K562 (cell line): ENCODE data around the gene IFI27L1. TPM values are rescaled to one million over a fixed set of nuclear protein-coding genes. Genes with fewer than 3 reads are reported as not detected.

Experiments
- ATAC-seq: fragments of 200-7000 bp; cut with Tn5 transposase; 3 replicates; pipeline ENCODE4 v1.9.1; 2020; ENCODE audit warnings: moderate library complexity
- BruUV-seq: library from RNA; stranded (reverse); fragments of 400-500 nt; replicated peaks from 2 replicates; lab custom pipeline; 2021; lab: Mats Ljungman, UMichigan
- CTCF ChIA-PET: fragments of 300-600 bp; formaldehyde crosslinking; extraction: SDS; loops from one replicate; lab custom pipeline; 2021; ENCODE audit warnings: low intra/inter-chr PET ratio; lab: Yijun Ruan, JAX
- POLR2A ChIA-PET: fragments of 300-600, 350-650 bp; sonication (Branson Sonifier 250); formaldehyde crosslinking; extraction: SDS; loops from one replicate; lab custom pipeline; 2021; ENCODE audit warnings: antibody characterized with exemption, inconsistent platforms; lab: Yijun Ruan, JAX
- DNase-seq, 4 experiments: peaks; one replicate each; pipeline versions ENCODE4 v3.0.0 to v3.0.0-alpha.2; 2011 to 2018; ENCODE audit warnings: low spot score in 3 of 4, mixed read lengths in 3 of 4; ENCODE audit errors: extremely low read depth in 1 of 4
- FAIRE-seq: peaks from 2 replicates; lab custom pipeline; 2011; peaks lifted over from hg19 to GRCh38; lab: Jason Lieb, UNC
- H2AFZ ChIP-seq: 2 replicates; pipeline ENCODE4 v1.6.0; 2011; ENCODE audit warnings: low read depth, low read length, control low read depth, inconsistent platforms
- H3K27ac ChIP-seq: fragments of 200-600 bp; 3 replicates; pipeline ENCODE4 v1.8.0; 2011; ENCODE audit warnings: low read depth, mild to moderate bottlenecking, control low read depth, inconsistent platforms, low read length, moderate library complexity, mixed read lengths; ENCODE audit errors: extremely low read depth
- H3K27me3 ChIP-seq, 2 experiments: fragments of 300-600 bp in 1 of 2; 2 replicates in 1 of 2; 3 replicates in 1 of 2; pipeline versions ENCODE4 v1.6.0 to v1.8.0; 2011; ENCODE audit warnings: inconsistent platforms in 2 of 2, low read length in 2 of 2, mild to moderate bottlenecking in 1 of 2, mixed read lengths in 1 of 2, moderate library complexity in 1 of 2; ENCODE audit not compliant: control insufficient read depth in 2 of 2, insufficient read depth in 2 of 2
- H3K36me3 ChIP-seq: fragments of 300-600 bp; 3 replicates; pipeline ENCODE4 v1.8.0; 2011; ENCODE audit warnings: mild to moderate bottlenecking, low read length, inconsistent platforms; ENCODE audit not compliant: control insufficient read depth, insufficient read depth
- H3K4me1 ChIP-seq, 2 experiments: fragments of 200-600 bp in 1 of 2; replicated peaks in 1 of 2; 2 replicates in 1 of 2; 3 replicates in 1 of 2; pipeline versions ENCODE4 v1.5.1 to v1.8.0; 2011; ENCODE audit warnings: inconsistent platforms in 2 of 2, low read length in 2 of 2, mild to moderate bottlenecking in 1 of 2, mixed read lengths in 1 of 2, moderate library complexity in 1 of 2; ENCODE audit not compliant: control insufficient read depth in 2 of 2, insufficient read depth in 2 of 2
- H3K4me2 ChIP-seq: 2 replicates; pipeline ENCODE4 v1.6.1; 2011; ENCODE audit warnings: low read length, control low read depth, inconsistent platforms, mixed read lengths; ENCODE audit not compliant: insufficient read depth
- H3K4me3 ChIP-seq: fragments of 200-600 bp; sonication (generic), shearing (Covaris generic); 2 replicates; pipeline ENCODE4 v1.5.1; 2016; ENCODE audit warnings: control low read depth, inconsistent platforms
- H3K79me2 ChIP-seq: fragments of 200-600 bp; 3 replicates; pipeline ENCODE4 v1.8.0; 2011; ENCODE audit warnings: low read length, inconsistent platforms; ENCODE audit not compliant: control insufficient read depth, insufficient read depth
- H3K9ac ChIP-seq, 2 experiments: 2 replicates each; pipeline versions ENCODE4 v1.6.0 to v1.6.1; 2011; ENCODE audit warnings: low read depth in 2 of 2, low read length in 2 of 2, control low read depth in 1 of 2, inconsistent platforms in 1 of 2, mild to moderate bottlenecking in 1 of 2, mixed read lengths in 1 of 2; ENCODE audit not compliant: insufficient read depth in 1 of 2
- H3K9me1 ChIP-seq: one replicate; pipeline ENCODE4 v1.6.0; 2011; ENCODE audit warnings: inconsistent platforms, mild to moderate bottlenecking, low read length, moderate library complexity; ENCODE audit not compliant: control insufficient read depth, insufficient read depth
- H3K9me3 ChIP-seq: replicated peaks from 2 replicates; pipeline ENCODE4 v1.5.1; 2011; ENCODE audit warnings: low read depth, low read length, inconsistent platforms; ENCODE audit not compliant: control insufficient read depth, insufficient read depth
- H4K20me1 ChIP-seq: replicated peaks from 2 replicates; pipeline ENCODE4 v1.6.1; 2011; ENCODE audit warnings: low read length, inconsistent platforms, mixed read lengths; ENCODE audit not compliant: control insufficient read depth, insufficient read depth
- CAMTA2 ChIP-seq: fragments of 250-450 bp; sonication (Bioruptor Pico); conservative IDR thresholded peaks from 2 replicates; pipeline ENCODE4 v1.5.1; 2022
- EGR1 ChIP-seq: fragments of 450-650 bp; conservative IDR thresholded peaks from 2 replicates; pipeline ENCODE4 v1.6.1; 2017; ENCODE audit warnings: mild to moderate bottlenecking
- HIVEP1 ChIP-seq: fragments of 250-450 bp; sonication (Bioruptor Pico); IDR thresholded peaks from 2 replicates; pipeline ENCODE4 v1.4.0; 2020; ENCODE audit warnings: mild to moderate bottlenecking
- KLF6 ChIP-seq: fragments of 250-450 bp; sonication (Bioruptor Pico); IDR thresholded peaks from 2 replicates; pipeline ENCODE4 v1.4.0; 2020; ENCODE audit warnings: mild to moderate bottlenecking, moderate library complexity, borderline replicate concordance
- MITF ChIP-seq: IDR thresholded peaks from 2 replicates; pipeline ENCODE4 v1.6.1; 2014; ENCODE audit warnings: antibody characterized with exemption
- NELFE ChIP-seq: IDR thresholded peaks from 2 replicates; pipeline ENCODE4 v1.6.1; 2011; ENCODE audit warnings: mild to moderate bottlenecking; ENCODE audit not compliant: insufficient read depth, insufficient read length
- POLR3A ChIP-seq: IDR thresholded peaks from 2 replicates; pipeline ENCODE4 v1.6.1; 2011; ENCODE audit warnings: borderline replicate concordance, mild to moderate bottlenecking, moderate library complexity; ENCODE audit not compliant: insufficient read length, insufficient read depth; ENCODE audit errors: extremely low read depth
- RBM34 ChIP-seq: fragments of 200-400 bp; formaldehyde crosslinking; IDR thresholded peaks from 2 replicates; pipeline ENCODE4 v1.6.1; 2018; ENCODE audit warnings: low read length, borderline replicate concordance; ENCODE audit not compliant: insufficient read depth
- SRSF1 ChIP-seq: fragments of 200-400 bp; formaldehyde crosslinking; IDR thresholded peaks from 2 replicates; pipeline ENCODE4 v1.6.1; 2017; ENCODE audit warnings: mild to moderate bottlenecking, low read depth, low read length, moderate library complexity
- TRIM25 ChIP-seq: fragments of 450-650 bp; IDR thresholded peaks from 2 replicates; pipeline ENCODE4 v1.7.0; 2016; ENCODE audit warnings: borderline replicate concordance
- ZNF282 ChIP-seq: sonication (generic); formaldehyde crosslinking; IDR thresholded peaks from 2 replicates; pipeline ENCODE4 v1.8.1; 2023; ENCODE audit warnings: missing genetic modification reagents
- ZNF354B ChIP-seq: fragments of 250-450 bp; sonication (Bioruptor Pico); IDR thresholded peaks from 2 replicates; pipeline ENCODE4 v1.4.0; 2020
- ZNF644 ChIP-seq: fragments of 200-800 bp; sonication (Bioruptor generic); IDR thresholded peaks from 2 replicates; pipeline ENCODE4 v1.6.1; 2016; ENCODE audit warnings: low read depth, missing genetic modification characterization, missing compliant biosample characterization
- ZNF76 ChIP-seq: fragments of 250-450 bp; sonication (Bioruptor Pico); IDR thresholded peaks from 2 replicates; pipeline ENCODE4 v1.4.0; 2020; ENCODE audit warnings: mild to moderate bottlenecking, moderate library complexity, borderline replicate concordance
- ZNF766 ChIP-seq: fragments of 200-800 bp; sonication (Bioruptor generic); conservative IDR thresholded peaks from 2 replicates; pipeline ENCODE4 v1.6.1; 2016; ENCODE audit warnings: missing genetic modification characterization, missing compliant biosample characterization
- ZSCAN32 ChIP-seq: fragments of 450-650 bp; formaldehyde crosslinking; IDR thresholded peaks from 2 replicates; pipeline ENCODE4 v1.4.0; 2020; ENCODE audit warnings: mild to moderate bottlenecking, moderate library complexity
- WGBS: fragments of 100-300 bp; shearing (Covaris generic); methylation state at CpG from one replicate; pipeline ENCODE4 v1.1.6; 2016; ENCODE audit warnings: low coverage, mixed read lengths; ENCODE audit not compliant: insufficient coverage; ENCODE audit errors: missing lambda C conversion rate; 5-methylcytosine and 5-hydroxymethylcytosine counted together
- in situ Hi-C: fragments of 300-500 bp; cut with MboI; formaldehyde crosslinking; loops from 4 replicates; pipeline ENCODE4 v1.15.0; 2018; ENCODE audit warnings: inconsistent platforms, mixed read lengths
- intact Hi-C: fragments of 100-400 bp; cut with micrococcal nuclease; formaldehyde crosslinking; loops from 2 replicates; pipeline ENCODE4 v1.14.2; 2022
- polyA plus RNA-seq, 8 experiments: library from polyadenylated mRNA; depleted of rRNA in 4 of 8; stranded (reverse) in 5 of 8; unstranded in 3 of 8; fragments of >200 nt; fragmentation: Nextera tagmentation in 2 of 8; fragmentation: Illumina TruSeq in 1 of 8; extraction: Ambion mirVana in 2 of 8; extraction: Trizol in 1 of 8; gene quantifications; 2 replicates each; pipeline versions ENCODE4 v1.2.1 to v1.2.3, GENCODE V29; 2011 to 2014; ENCODE audit warnings: inconsistent platforms in 1 of 8, missing spikeins in 1 of 8
- total RNA-seq, 7 experiments: library from RNA; depleted of rRNA in 6 of 7; stranded (reverse); fragments of >200 nt in 6 of 7; fragmentation: Illumina TruSeq in 2 of 7; extraction: Trizol in 2 of 7; gene quantifications; 2 replicates each; pipeline versions ENCODE4 v1.2.1 to v1.2.3, GENCODE V29; 2011 to 2021; ENCODE audit warnings: low replicate concordance in 1 of 7
- TF ChIP-seq, protein P1 (sequence below): fragments of 450-650 bp; formaldehyde crosslinking; IDR thresholded peaks from 2 replicates; pipeline ENCODE4 v1.4.0; 2020; ENCODE audit warnings: mild to moderate bottlenecking
- TF ChIP-seq, protein P2 (sequence below): sonication (generic); formaldehyde crosslinking; IDR thresholded peaks from 2 replicates; pipeline ENCODE4 v1.8.1; 2022; ENCODE audit warnings: missing genetic modification reagents

The IFI27L1 gene
- total and polyA plus RNA-seq, 9 of the 15 experiments (the other 6 are each of a cell fraction or from before 2014, with no cell fraction given) = 14.5 to 28.0 (median 23.8) TPM

DNA sequence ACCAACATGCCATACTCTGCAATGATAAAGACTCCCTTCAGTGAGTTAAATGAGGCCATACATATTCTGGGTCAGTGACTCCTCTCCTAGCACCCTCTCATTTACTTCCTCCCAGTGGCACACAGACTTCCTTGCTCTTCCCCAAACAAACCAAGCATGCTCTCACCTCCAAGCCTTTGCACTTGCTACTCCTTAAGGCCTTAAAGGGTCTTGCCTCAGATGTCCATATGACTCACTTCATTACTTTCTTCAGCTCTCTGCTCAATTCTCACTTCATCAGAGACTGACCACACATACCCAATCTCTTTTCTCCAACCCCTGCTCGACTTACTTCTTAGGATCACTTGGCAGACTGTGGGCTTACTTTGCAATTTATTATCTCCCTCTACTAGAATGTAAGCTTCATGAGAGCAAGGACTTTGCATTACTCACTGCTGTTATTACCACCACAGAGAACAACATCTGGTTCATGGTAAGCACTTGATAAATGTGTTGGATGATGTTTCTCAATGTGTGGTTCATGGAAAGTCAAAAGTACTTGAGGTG is 22.9 kb upstream of the IFI27L1 start:
- Histone ChIP-seq H3K4me3 (no peak overlapping the region), H3K79me2 (peaks cover 10% of the 10 kb centered on the region; the same call in 2 of the 3 replicates), H3K9me1 (no peaks in the 10 kb centered on the region), H3K36me3 (peaks cover 95% of the 10 kb centered on the region), H2AFZ (no peak overlapping the region), H3K4me2 (no peak overlapping the region), H3K27ac (no peak overlapping the region), H3K27me3 (no peaks in the 10 kb centered on the region), H3K9ac (no peak overlapping the region), H3K9me3 (no peaks in the 10 kb centered on the region), H4K20me1 (peaks cover 5% of the 10 kb centered on the region; the same call in 1 of the 2 replicates), H3K4me1 (no peaks in the 10 kb centered on the region)
- no peak for DNase-seq
- no peak for FAIRE-seq
- CTCF ChIA-PET = no interaction called here
- TF ChIP-seq POLR3A (no peak), NELFE (no peak), RBM34 (no peak), SRSF1 (no peak), ZNF766 (CRISPR knock-in tag) (no peak), ZSCAN32 (no peak), CAMTA2 (CRISPR knock-in tag) (no peak), ZNF282 (CRISPR knock-in tag) (no peak), ZNF354B (CRISPR knock-in tag) (no peak), EGR1 (no peak), TRIM25 (no peak), MITF (no peak), KLF6 (no peak), HIVEP1 (CRISPR knock-in tag) (no peak), ZNF76 (CRISPR knock-in tag) (no peak), ZNF644 (tag) (no peak)
- TF ChIP-seq, protein P1, sequence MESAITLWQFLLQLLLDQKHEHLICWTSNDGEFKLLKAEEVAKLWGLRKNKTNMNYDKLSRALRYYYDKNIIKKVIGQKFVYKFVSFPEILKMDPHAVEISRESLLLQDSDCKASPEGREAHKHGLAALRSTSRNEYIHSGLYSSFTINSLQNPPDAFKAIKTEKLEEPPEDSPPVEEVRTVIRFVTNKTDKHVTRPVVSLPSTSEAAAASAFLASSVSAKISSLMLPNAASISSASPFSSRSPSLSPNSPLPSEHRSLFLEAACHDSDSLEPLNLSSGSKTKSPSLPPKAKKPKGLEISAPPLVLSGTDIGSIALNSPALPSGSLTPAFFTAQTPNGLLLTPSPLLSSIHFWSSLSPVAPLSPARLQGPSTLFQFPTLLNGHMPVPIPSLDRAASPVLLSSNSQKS (CRISPR knock-in tag) = no peak
- TF ChIP-seq, protein P2, sequence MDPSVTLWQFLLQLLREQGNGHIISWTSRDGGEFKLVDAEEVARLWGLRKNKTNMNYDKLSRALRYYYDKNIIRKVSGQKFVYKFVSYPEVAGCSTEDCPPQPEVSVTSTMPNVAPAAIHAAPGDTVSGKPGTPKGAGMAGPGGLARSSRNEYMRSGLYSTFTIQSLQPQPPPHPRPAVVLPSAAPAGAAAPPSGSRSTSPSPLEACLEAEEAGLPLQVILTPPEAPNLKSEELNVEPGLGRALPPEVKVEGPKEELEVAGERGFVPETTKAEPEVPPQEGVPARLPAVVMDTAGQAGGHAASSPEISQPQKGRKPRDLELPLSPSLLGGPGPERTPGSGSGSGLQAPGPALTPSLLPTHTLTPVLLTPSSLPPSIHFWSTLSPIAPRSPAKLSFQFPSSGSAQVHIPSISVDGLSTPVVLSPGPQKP (CRISPR knock-in tag) = no peak
- ATAC-seq = no peak
- 63% methylated on average over 1 of the region's 1 CpG for WGBS
- POLR2A ChIA-PET = interaction anchor here (0.8 kb wide), 1 partner anchor 117 kb away, joined by 3 read pairs; no protein-coding TSS in a partner anchor
- intact Hi-C loops (no loop called here), in situ Hi-C loops (no loop called here)
- BruUV-seq = no TSS peak
